ENCODE results near the gene PPFIA2.

The PPFIA2 gene

DNA sequence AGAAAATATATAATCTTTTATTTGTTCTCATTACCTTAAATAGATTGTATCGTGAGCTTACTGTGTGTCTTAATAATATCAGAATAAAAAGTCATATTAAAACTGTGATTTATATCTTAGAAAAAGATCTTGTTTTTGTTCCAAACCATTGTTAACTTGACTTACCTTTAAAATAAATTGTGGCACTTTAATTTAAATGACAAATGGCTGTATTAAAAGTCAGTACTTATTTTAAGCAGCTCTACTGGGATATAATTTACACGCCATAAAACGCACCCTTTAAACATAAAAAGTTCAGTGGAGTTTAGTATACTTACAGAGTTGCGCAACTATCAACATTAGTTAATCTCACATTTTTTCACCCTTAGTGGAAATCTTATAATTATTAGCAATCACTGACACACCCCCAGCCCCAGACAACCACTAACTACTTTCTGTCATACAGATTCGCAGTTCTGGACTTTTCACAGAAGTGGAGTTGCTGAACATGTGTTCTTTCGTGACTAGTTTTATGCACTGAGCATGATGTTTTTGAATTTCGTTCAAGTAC lies 369.5 kb downstream of the PPFIA2 start:
- no peaks in the 10 kb centered on the region for H3K27me3 ChIP-seq (ENCODE audit: control insufficient read depth, insufficient read depth, low read length)
- no peaks in the 10 kb centered on the region for H3K4me1 ChIP-seq (ENCODE audit: control insufficient read depth, insufficient read depth, low read length)
- H3K4me3 ChIP-seq (ENCODE audit: low read length): no peak overlapping the region
- H3K9ac ChIP-seq (ENCODE audit: low read length): no peak overlapping the region
- no peak overlapping the region for H3K27ac ChIP-seq (ENCODE audit: low read depth, low read length)
- H3K36me3 ChIP-seq (ENCODE audit: control insufficient read depth, insufficient read depth, low read length): no peaks in the 10 kb centered on the region

DNA sequence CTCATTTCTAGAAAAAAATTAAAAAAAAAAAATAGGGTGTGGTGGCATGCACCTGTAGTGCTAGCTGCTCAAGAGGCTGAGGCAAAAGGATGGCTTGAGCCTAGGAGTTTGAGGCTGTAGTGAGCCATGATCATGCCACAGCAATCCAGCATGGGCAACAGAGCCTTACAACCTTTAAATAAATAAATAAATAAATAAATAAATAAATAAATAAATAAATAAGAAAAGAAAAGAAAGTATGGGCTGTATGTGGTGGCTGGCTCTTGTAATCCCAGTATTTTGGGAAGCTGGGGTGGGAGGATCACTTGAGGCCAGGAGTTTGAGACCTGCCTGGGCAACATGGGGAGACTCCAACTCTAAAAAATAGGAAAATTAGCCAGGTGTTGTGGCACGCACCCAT lies 373.0 kb downstream of the PPFIA2 start:
- Histone ChIP-seq H3K9ac (ENCODE audit: low read length) (no peak overlapping the region), H3K4me1 (ENCODE audit: control insufficient read depth, insufficient read depth, low read length) (no peaks in the 10 kb centered on the region), H3K4me3 (ENCODE audit: low read length) (no peak overlapping the region), H3K36me3 (ENCODE audit: control insufficient read depth, insufficient read depth, low read length) (no peaks in the 10 kb centered on the region), H3K27me3 (ENCODE audit: control insufficient read depth, insufficient read depth, low read length) (no peaks in the 10 kb centered on the region), H3K27ac (ENCODE audit: low read depth, low read length) (no peak overlapping the region)

DNA sequence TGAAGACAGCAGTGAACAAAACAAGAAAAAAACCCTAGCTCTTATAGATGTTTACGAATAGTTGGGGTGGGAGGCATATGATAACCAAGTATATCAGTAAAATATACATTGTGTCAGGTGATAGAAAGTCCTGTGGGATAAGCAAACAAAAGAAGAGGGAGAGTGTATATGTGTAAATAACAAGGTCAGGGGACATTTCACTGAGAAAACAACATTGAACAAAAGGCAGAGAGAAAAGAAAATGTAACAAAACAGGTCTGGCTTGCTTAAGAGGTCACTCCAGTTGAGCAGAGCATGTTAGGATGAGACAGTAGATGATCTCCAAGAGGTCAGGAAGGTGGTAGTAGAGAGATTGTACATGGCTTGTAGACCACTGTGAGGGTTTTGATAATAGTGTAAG lies 377.2 kb downstream of the PPFIA2 start:
- Histone ChIP-seq H3K4me3 (ENCODE audit: low read length) (no peak overlapping the region), H3K4me1 (ENCODE audit: control insufficient read depth, insufficient read depth, low read length) (no peaks in the 10 kb centered on the region), H3K27ac (ENCODE audit: low read depth, low read length) (no peak overlapping the region), H3K36me3 (ENCODE audit: control insufficient read depth, insufficient read depth, low read length) (no peaks in the 10 kb centered on the region), H3K27me3 (ENCODE audit: control insufficient read depth, insufficient read depth, low read length) (no peaks in the 10 kb centered on the region), H3K9ac (ENCODE audit: low read length) (no peak overlapping the region)

DNA sequence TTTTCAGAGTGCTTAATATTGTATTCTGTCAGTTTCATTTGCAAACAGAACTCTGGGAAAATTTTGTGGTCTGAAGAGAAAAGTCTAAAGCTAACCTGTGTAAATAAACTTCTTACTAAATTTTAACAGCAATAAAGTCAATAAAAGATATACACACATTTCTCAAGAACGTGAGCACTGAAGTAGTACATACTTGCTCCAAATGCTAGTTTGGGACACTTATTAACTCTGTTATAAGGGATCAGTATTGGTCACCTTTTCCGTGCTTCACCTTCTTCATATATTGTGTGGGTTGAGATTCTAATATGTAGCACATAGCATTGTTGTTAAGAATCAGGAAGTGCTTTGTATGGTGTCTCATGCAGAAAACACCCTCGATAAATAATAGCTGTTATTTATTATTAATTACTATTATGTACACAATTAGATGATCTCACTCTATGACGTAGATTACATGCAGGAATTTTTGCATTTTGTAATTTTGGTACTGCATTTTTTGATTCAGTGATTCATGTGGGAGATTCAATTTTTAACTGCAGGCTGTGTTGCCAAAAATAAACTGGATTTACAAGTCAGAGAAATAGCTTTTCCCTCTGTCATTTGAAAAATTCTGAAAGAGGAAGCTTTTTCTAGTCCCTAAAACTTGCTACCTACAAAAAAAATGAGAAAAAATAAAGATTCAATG lies 380.4 kb downstream of the PPFIA2 start:
- Histone ChIP-seq H3K27ac (ENCODE audit: low read depth, low read length) (no peak overlapping the region), H3K4me1 (ENCODE audit: control insufficient read depth, insufficient read depth, low read length) (no peaks in the 10 kb centered on the region), H3K36me3 (ENCODE audit: control insufficient read depth, insufficient read depth, low read length) (no peaks in the 10 kb centered on the region), H3K4me3 (ENCODE audit: low read length) (no peak overlapping the region), H3K9ac (ENCODE audit: low read length) (no peak overlapping the region), H3K27me3 (ENCODE audit: control insufficient read depth, insufficient read depth, low read length) (no peaks in the 10 kb centered on the region)

GRCh38 chr12:81377771-81378170 lies 381.4 kb downstream of the PPFIA2 start:
- no peak overlapping the region for H3K4me3 ChIP-seq (ENCODE audit: low read length)
- no peak overlapping the region for H3K9ac ChIP-seq (ENCODE audit: low read length)
- no peaks in the 10 kb centered on the region for H3K4me1 ChIP-seq (ENCODE audit: control insufficient read depth, insufficient read depth, low read length)
- no peaks in the 10 kb centered on the region for H3K27me3 ChIP-seq (ENCODE audit: control insufficient read depth, insufficient read depth, low read length)
- H3K36me3 ChIP-seq (ENCODE audit: control insufficient read depth, insufficient read depth, low read length): no peaks in the 10 kb centered on the region
- no peak overlapping the region for H3K27ac ChIP-seq (ENCODE audit: low read depth, low read length)

DNA sequence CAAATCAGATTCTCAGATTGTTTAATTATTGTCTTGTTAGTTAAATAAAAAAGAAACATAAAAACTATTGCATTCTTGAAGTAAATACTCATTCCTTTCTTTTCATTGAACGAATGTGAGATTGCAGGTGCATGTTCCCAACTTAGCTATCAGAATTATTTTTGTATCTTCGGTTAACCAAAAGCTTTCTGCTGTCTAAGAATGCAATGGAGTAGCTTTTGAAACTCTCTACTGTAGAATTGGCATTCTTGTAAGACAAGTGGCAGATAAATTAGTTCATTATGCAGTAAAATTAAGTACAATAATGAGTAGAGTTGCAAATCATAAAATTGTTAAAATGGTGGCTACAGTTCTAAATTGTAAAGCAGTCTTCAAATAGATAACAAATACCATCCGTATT lies 383.2 kb downstream of the PPFIA2 start:
- no peak overlapping the region for H3K27ac ChIP-seq (ENCODE audit: low read depth, low read length)
- no peaks in the 10 kb centered on the region for H3K27me3 ChIP-seq (ENCODE audit: control insufficient read depth, insufficient read depth, low read length)
- no peak overlapping the region for H3K4me3 ChIP-seq (ENCODE audit: low read length)
- H3K36me3 ChIP-seq (ENCODE audit: control insufficient read depth, insufficient read depth, low read length): no peaks in the 10 kb centered on the region
- no peak overlapping the region for H3K9ac ChIP-seq (ENCODE audit: low read length)
- H3K4me1 ChIP-seq (ENCODE audit: control insufficient read depth, insufficient read depth, low read length): no peaks in the 10 kb centered on the region

DNA sequence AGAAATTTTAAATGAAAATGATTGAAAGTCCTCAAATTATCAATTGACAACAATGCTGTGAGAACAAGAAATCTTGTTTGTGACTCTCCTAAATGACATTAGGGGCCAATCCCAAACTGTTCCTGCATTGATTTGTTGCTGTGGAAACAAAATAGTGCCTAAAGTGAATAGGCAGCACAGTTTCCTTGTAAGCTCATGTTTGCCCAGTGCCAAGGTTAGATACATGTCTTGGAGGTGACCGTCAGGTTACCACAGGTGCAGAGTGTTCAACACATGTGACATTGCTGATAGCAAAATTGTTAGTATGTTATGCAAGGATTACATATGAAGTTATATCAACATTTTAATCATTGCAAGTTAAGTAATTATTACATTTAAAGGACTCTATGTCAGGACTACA lies 388.7 kb downstream of the PPFIA2 start:
- Histone ChIP-seq H3K4me1 (ENCODE audit: control insufficient read depth, insufficient read depth, low read length) (no peaks in the 10 kb centered on the region), H3K36me3 (ENCODE audit: control insufficient read depth, insufficient read depth, low read length) (no peaks in the 10 kb centered on the region), H3K27ac (ENCODE audit: low read depth, low read length) (no peak overlapping the region), H3K27me3 (ENCODE audit: control insufficient read depth, insufficient read depth, low read length) (no peaks in the 10 kb centered on the region), H3K9ac (ENCODE audit: low read length) (no peak overlapping the region), H3K4me3 (ENCODE audit: low read length) (no peak overlapping the region)

DNA sequence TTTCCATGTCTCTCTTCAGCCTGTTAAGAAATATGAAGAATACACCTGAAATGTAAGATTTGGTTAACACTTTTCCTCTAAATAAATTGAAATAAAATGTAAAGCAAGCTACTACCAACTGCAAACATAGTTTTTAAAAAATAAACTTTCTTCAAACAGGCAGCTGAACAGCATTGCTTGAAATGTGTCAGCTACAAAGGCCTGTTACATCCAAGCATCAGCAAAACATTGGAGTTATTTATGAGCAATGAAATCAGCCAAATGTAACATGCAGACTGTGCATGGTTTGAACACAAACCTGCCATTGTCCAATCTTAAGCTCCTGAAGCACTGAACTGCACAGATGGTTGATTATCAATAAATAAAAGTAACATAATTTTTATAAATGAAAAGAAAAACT lies 390.0 kb downstream of the PPFIA2 start:
- Histone ChIP-seq H3K9ac (ENCODE audit: low read length) (no peak overlapping the region), H3K27me3 (ENCODE audit: control insufficient read depth, insufficient read depth, low read length) (no peaks in the 10 kb centered on the region), H3K4me3 (ENCODE audit: low read length) (no peak overlapping the region), H3K4me1 (ENCODE audit: control insufficient read depth, insufficient read depth, low read length) (no peaks in the 10 kb centered on the region), H3K36me3 (ENCODE audit: control insufficient read depth, insufficient read depth, low read length) (no peaks in the 10 kb centered on the region), H3K27ac (ENCODE audit: low read depth, low read length) (no peak overlapping the region)

DNA sequence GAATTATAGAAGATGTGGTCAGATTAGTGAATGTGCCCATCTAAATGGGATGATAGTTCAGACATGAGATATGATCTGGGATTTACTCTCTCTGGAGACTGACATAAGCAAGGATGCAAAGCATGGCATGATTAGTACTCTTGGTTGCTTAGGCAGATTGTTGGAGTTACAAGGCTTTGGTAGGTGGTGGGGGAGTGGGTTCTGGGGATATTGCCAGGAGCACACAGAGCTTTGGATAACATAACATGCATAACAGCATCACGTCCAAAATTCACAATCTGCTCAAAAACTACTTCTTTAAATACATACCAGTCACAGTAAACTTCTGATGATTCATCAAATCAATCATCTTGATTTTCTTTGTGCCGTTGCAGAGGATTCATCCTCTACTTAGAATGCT lies 393.9 kb downstream of the PPFIA2 start:
- H3K4me1 ChIP-seq (ENCODE audit: control insufficient read depth, insufficient read depth, low read length): no peaks in the 10 kb centered on the region
- H3K9ac ChIP-seq (ENCODE audit: low read length): no peak overlapping the region
- H3K36me3 ChIP-seq (ENCODE audit: control insufficient read depth, insufficient read depth, low read length): no peaks in the 10 kb centered on the region
- no peak overlapping the region for H3K27ac ChIP-seq (ENCODE audit: low read depth, low read length)
- H3K27me3 ChIP-seq (ENCODE audit: control insufficient read depth, insufficient read depth, low read length): no peaks in the 10 kb centered on the region
- H3K4me3 ChIP-seq (ENCODE audit: low read length): no peak overlapping the region

DNA sequence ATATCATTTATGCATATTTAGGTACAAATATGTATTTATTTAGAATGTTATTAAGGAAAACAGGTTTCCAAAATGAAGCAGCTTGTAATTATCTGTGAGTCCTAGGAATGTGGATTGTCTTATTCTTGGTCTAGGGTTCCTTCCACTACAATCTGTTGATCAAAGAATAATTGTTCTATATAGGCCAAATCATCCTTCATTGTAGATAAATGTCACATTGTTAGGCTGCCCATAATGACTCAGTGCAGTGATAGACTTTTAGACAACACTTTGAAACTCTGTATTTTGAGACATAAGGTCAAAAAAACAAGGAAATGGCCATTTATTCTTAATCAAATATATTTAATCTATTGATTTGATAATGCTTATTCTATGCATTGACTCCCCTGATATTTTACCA lies 398.2 kb downstream of the PPFIA2 start:
- Histone ChIP-seq H3K27me3 (ENCODE audit: control insufficient read depth, insufficient read depth, low read length) (no peaks in the 10 kb centered on the region), H3K36me3 (ENCODE audit: control insufficient read depth, insufficient read depth, low read length) (no peaks in the 10 kb centered on the region), H3K9ac (ENCODE audit: low read length) (no peak overlapping the region), H3K27ac (ENCODE audit: low read depth, low read length) (no peak overlapping the region), H3K4me3 (ENCODE audit: low read length) (no peak overlapping the region), H3K4me1 (ENCODE audit: control insufficient read depth, insufficient read depth, low read length) (no peaks in the 10 kb centered on the region)

DNA sequence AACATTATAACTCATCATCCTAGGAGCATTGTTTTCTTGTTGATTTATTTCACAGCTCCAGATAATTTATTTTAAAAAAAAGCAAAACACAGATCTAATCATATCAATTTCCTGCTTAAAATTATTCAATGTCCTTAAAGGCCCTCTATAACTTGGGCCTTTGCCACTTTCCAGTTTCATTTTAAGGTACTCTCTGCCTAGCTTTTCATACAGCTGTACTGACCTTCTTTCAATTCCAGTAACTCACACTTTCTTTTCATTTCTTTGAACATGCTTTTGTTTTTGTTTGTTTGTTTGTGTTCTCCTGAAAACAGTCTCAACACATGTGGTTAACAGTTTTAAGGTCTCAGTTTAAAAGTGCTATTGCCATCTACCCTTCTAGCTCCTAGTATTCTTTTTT lies 399.4 kb downstream of the PPFIA2 start:
- Histone ChIP-seq H3K4me1 (ENCODE audit: control insufficient read depth, insufficient read depth, low read length) (no peaks in the 10 kb centered on the region), H3K27me3 (ENCODE audit: control insufficient read depth, insufficient read depth, low read length) (no peaks in the 10 kb centered on the region), H3K9ac (ENCODE audit: low read length) (no peak overlapping the region), H3K4me3 (ENCODE audit: low read length) (no peak overlapping the region), H3K27ac (ENCODE audit: low read depth, low read length) (no peak overlapping the region), H3K36me3 (ENCODE audit: control insufficient read depth, insufficient read depth, low read length) (no peaks in the 10 kb centered on the region)

DNA sequence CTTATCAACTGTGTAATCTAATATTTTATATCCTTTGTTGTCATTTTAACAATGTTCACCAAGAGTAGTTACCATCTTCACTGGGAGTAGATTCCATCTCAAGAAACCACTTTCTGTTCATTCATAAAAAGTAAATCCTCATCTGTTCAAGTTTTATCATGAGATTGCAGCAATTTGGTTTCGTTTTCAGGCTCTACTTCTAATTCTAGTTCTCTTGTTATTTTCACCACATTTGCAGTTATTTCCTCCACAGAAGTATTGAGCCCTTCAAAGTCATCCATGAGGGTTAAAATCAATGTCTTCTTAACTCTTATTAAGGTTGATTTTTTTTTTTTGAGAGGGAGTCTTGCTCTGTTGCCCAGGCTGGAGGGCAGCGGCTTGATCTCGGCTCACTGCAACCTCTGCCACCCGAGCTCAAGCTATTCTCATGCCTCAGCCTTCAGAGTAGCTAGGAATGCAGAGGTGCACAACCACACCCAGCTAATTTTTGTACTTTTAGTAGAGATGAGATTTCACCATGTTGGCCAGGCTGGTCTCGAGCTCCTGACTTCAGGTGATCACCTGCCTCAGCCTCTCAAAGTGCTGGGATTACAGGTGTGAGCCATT lies 404.7 kb downstream of the PPFIA2 start:
- no peak overlapping the region for H3K9ac ChIP-seq (ENCODE audit: low read length)
- H3K27ac ChIP-seq (ENCODE audit: low read depth, low read length): no peak overlapping the region
- no peak overlapping the region for H3K4me3 ChIP-seq (ENCODE audit: low read length)
- no peaks in the 10 kb centered on the region for H3K27me3 ChIP-seq (ENCODE audit: control insufficient read depth, insufficient read depth, low read length)
- no peaks in the 10 kb centered on the region for H3K36me3 ChIP-seq (ENCODE audit: control insufficient read depth, insufficient read depth, low read length)
- H3K4me1 ChIP-seq (ENCODE audit: control insufficient read depth, insufficient read depth, low read length): no peaks in the 10 kb centered on the region

DNA sequence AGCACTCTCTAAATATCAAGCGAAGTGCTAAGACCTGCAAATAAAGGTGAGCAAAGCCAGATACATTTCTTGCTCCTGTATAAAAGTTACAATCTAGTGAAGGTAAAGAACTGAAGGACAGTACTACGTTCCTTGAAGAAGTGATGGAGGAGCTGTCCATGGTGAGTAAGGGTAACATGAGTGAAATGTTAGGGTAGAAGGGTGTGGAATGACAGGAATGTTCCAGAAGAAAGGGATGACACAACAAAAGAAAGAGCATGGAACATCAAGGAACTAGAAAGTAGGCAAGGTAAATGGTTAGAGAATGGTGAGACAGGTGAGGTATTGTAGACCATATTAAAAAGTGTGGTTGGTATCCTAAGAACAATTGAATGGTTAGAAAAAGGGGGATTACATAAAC lies 408.8 kb downstream of the PPFIA2 start:
- no peaks in the 10 kb centered on the region for H3K4me1 ChIP-seq (ENCODE audit: control insufficient read depth, insufficient read depth, low read length)
- H3K36me3 ChIP-seq (ENCODE audit: control insufficient read depth, insufficient read depth, low read length): no peaks in the 10 kb centered on the region
- H3K9ac ChIP-seq (ENCODE audit: low read length): no peak overlapping the region
- H3K27me3 ChIP-seq (ENCODE audit: control insufficient read depth, insufficient read depth, low read length): no peaks in the 10 kb centered on the region
- H3K27ac ChIP-seq (ENCODE audit: low read depth, low read length): no peak overlapping the region
- H3K4me3 ChIP-seq (ENCODE audit: low read length): no peak overlapping the region
